Activated T-cell treated with anti-CD3 and anti-CD28 coated beads for 4 hours (primary cell): Measurements from ENCODE around the gene COL20A1.

Experiments
- DNase-seq: peaks from one replicate; pipeline ENCODE4 v3.0.0-alpha.2; 2020

COL20A1 gene

DNA sequence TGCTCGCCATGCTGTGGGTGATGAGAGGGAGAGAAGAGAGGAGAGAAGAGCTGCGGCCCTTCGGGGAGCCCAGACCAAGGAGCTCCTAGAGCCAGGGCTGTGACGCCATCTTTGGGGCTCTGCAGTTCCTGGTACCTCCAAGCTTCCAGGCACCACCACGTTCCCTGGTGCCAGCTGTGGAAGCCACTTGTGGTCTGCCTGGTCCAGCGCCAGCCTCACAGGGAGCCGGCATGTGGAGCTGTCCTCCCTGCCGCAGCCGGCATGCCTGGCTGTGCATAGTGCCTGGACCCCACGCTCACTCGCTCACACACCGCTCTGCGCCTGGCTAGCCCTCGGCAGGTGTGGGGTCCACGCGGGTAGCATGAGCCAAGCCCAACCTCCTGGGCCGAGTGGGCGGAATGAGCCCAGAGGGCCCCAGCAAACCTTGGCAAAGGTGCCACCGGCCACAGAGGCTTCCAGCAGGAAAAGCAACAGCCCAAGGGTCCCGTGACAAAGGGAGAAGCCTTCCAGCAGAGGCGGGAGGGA, 87.4 kb downstream of the COL20A1 start:
- DNase-seq = no peak

DNA sequence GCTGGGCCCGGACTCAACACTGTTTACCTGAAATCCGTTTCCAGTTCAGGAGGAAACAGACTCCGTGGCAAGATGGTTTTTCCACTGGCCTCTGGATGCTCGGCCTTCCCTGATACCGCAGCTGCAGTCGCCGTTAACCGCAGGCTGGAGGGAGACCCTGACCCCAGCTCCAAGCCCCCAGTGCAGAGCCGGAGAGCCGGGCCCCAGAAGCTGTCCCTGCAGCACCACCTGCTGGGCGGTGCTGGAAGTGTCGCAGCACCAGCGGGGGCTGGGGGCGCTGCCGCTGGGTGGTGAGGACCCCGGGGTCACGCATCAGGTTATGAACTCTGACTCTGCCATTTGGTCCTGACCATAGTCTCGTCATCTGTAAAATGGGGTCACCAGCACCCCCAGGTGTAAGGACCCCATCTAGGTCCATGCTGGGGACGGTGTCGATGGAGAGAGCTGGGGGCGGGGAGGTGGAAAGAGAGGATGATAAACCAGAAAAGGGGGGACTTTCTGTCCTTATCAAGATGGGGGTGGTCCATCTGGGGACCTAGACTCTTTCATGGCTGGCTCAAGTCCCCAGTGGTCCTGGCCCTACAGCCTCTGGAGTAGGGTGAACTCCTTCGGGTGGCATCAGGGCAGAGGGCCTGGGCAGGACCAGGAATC, 88.9 kb downstream of the COL20A1 start:
- peak; percentile 9 for DNase-seq

DNA sequence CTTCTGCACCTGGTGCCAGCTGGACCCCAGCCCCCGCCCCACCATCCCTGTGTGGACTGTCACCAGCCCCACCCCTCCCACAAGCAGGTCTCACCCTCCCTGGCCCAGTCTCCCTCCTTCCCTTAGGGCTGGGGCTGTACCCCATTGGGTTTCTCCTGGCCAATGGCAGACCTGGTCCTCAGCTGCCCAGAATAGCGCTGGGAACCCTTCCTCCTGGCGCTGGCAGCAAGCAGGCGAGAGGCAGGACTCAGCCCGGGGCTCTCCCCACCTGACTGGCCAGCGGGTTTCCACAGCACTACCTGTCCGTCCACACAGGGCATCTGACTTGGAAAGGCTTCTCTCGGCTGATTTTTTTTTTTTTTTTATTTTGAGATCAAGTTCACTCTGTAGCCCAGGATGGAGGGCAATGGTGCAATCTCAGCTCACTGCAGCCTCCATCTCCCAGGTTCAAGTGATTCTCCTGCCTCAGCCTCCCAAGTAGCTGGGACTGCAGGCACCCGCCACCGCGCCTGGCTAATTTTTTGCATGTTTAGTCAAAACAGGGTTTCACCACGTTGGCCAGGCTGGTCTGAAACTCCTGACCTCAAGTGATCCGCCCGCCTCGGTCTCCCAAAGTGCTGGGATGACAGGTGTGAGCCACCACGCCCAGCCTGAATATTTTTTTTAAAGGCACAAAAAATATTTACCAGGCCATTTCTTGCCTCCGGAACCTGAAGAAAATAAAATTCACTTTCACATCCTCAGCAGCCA, 89.7 kb downstream of the COL20A1 start:
- DNase-seq = no peak

DNA sequence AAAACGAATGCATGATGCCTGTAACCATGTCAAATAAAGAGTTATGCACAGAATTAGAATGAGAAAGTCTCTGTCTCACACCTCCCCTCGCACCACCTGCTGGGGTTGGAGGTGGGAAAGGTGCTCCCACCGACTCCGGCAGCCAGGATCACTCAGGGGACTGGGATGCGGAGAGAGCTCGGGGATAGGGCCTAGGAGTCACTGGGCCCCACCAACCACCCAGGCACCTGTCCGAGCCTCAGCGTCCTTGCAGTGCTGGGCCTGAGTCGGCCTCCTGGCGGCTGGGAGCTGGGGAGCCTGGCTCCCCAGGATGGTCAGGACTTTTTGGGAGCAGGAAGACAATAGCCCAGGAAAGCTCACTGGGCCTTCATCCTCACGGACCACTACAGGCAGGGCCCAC, 90.6 kb downstream of the COL20A1 start:
- no peak for DNase-seq

DNA sequence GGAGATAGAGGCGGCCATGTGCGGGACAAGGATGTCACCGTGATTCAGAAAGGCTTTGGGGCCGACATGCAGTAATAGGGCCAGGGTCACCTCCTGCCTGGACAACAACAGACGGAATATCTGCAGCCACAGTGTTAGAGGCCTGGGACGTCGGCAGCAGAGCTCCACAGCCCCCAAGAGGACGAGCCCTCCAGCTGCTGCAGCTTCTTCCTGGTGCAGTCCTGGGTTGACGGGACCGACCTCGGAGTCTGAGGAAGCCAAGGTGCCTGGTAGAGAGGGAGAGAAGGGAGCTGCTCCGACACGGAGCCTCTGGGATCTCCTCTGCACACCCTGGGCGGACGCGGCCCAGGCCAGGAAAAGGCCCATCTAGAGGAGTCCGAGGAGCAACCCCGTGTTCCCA, 91.3 kb downstream of the COL20A1 start:
- no peak for DNase-seq
